B cell (primary cell): Measurements from ENCODE around the gene CEMIP. TPM values are rescaled to one million over a fixed set of nuclear protein-coding genes. Genes with fewer than 3 reads are reported as not detected.

ENCODE experiments used
- ATAC-seq: fragments of 200-7000 bp; cut with Tn5 transposase; one replicate; pipeline ENCODE4 v1.10.0; 2021; ENCODE audit warnings: low read depth, mild to moderate bottlenecking, moderate number of reproducible peaks, moderate library complexity
- CTCF ChIA-PET: fragments of 350-600 bp; sonication (Branson Sonifier 250); formaldehyde crosslinking; loops from one replicate; lab custom pipeline; 2021; ENCODE audit warnings: antibody characterized with exemption, inconsistent platforms; lab: Charles Lee
- POLR2A ChIA-PET: fragments of 350-600 bp; sonication (Branson Sonifier 250); formaldehyde crosslinking; loops from one replicate; lab custom pipeline; 2021; ENCODE audit warnings: antibody characterized with exemption; lab: Charles Lee
- DNase-seq: peaks from one replicate; pipeline ENCODE4 v3.0.0; 2013
- H2AFZ ChIP-seq: 2 replicates; pipeline ENCODE4 v1.6.1; 2012; ENCODE audit warnings: mild to moderate bottlenecking, low read depth, low read length; ENCODE audit not compliant: insufficient read depth, poor library complexity, severe bottlenecking
- H3K27ac ChIP-seq, 2 donors: 1 replicate in 1 of 2; 2 replicates in 1 of 2; pipeline ENCODE4 v1.5.1; 2012 to 2013; ENCODE audit warnings: low read length in 2 of 2, mild to moderate bottlenecking in 2 of 2, moderate library complexity in 1 of 2
- H3K27me3 ChIP-seq, 4 experiments: fragments of 200-600 bp in 1 of 4; sonication (generic) in 1 of 4; replicated peaks in 1 of 4; 1 replicate in 2 of 4; 2 replicates in 2 of 4; pipeline versions ENCODE4 v1.6.1 to v1.7.0; 2013 to 2016; ENCODE audit warnings: low read length in 3 of 4, mild to moderate bottlenecking in 2 of 4, mixed read lengths in 1 of 4, moderate library complexity in 1 of 4; ENCODE audit not compliant: insufficient read depth in 4 of 4, control insufficient read depth in 3 of 4; ENCODE audit errors: control extremely low read depth in 1 of 4
- H3K36me3 ChIP-seq, 2 experiments: replicated peaks in 1 of 2; 1 replicate in 1 of 2; 2 replicates in 1 of 2; pipeline versions ENCODE4 v1.6.1 to v1.7.1; 2013; ENCODE audit warnings: low read length in 1 of 2; ENCODE audit not compliant: insufficient read depth in 2 of 2, control insufficient read depth in 1 of 2; ENCODE audit errors: control extremely low read depth in 1 of 2, extremely low read depth in 1 of 2
- H3K4me1 ChIP-seq, 2 donors: fragments of 200-600 bp in 1 of 2; sonication (generic) in 1 of 2; 1 replicate in 1 of 2; 2 replicates in 1 of 2; pipeline versions ENCODE4 v1.5.1 to v1.6.1; 2013 to 2017; ENCODE audit warnings: low read length in 2 of 2; ENCODE audit not compliant: control insufficient read depth in 2 of 2, insufficient read depth in 2 of 2
- H3K4me2 ChIP-seq: replicated peaks from 2 replicates; pipeline ENCODE3; 2012; ENCODE audit warnings: mild to moderate bottlenecking, low read depth, low read length; ENCODE audit not compliant: poor library complexity, severe bottlenecking
- H3K4me3 ChIP-seq, 5 experiments: fragments of 200-600 bp in 1 of 5; sonication (generic) in 1 of 5; 1 replicate in 3 of 5; 2 replicates in 2 of 5; pipeline versions ENCODE4 v1.5.1 to v1.7.0; 2011 to 2016; ENCODE audit warnings: low read length in 4 of 5, mild to moderate bottlenecking in 4 of 5, low read depth in 2 of 5, control low read depth in 1 of 5, moderate library complexity in 1 of 5; ENCODE audit not compliant: insufficient read depth in 1 of 5; ENCODE audit errors: control extremely low read depth in 1 of 5, extremely low read depth in 1 of 5
- H3K79me2 ChIP-seq: fragments of 200-600 bp; sonication (generic); one replicate; pipeline ENCODE4 v1.6.0; 2016; ENCODE audit warnings: low read length; ENCODE audit not compliant: control insufficient read depth, insufficient read depth
- H3K9ac ChIP-seq: fragments of 200-600 bp; sonication (generic); 2 replicates; pipeline ENCODE4 v1.6.1; 2017; ENCODE audit warnings: mild to moderate bottlenecking, low read length, moderate library complexity
- H3K9me3 ChIP-seq, 3 donors: one replicate each; pipeline versions ENCODE4 v1.6.1 to v1.7.1; 2013; ENCODE audit warnings: low read length in 2 of 3; ENCODE audit not compliant: control insufficient read depth in 2 of 3, insufficient read depth in 1 of 3; ENCODE audit errors: control extremely low read depth in 1 of 3
- H4K20me1 ChIP-seq: 2 replicates; pipeline ENCODE4 v1.6.0; 2012; ENCODE audit warnings: mild to moderate bottlenecking, low read length; ENCODE audit not compliant: insufficient read depth, control insufficient read depth, poor library complexity, severe bottlenecking
- H3K27ac Mint-ChIP-seq: one replicate; pipeline ENCODE4 v1.8.0; 2021; ENCODE audit warnings: mixed read lengths
- H3K27me3 Mint-ChIP-seq: one replicate; pipeline ENCODE4 v1.8.0; 2021; ENCODE audit warnings: mixed read lengths
- H3K4me1 Mint-ChIP-seq: one replicate; pipeline ENCODE4 v1.8.0; 2021; ENCODE audit warnings: mixed read lengths
- H3K4me3 Mint-ChIP-seq: one replicate; pipeline ENCODE4 v1.8.0; 2021; ENCODE audit warnings: mixed read lengths
- H3K9me3 Mint-ChIP-seq: one replicate; pipeline ENCODE4 v1.8.0; 2022; ENCODE audit warnings: mixed read lengths; ENCODE audit not compliant: insufficient read depth
- CTCF ChIP-seq: fragments of 200-600 bp; IDR thresholded peaks from one replicate; pipeline ENCODE4 v1.8.0; 2022; ENCODE audit warnings: antibody characterized with exemption, mild to moderate bottlenecking
- EZH2 ChIP-seq: IDR thresholded peaks from 2 replicates; pipeline ENCODE4 v1.6.1; 2012; ENCODE audit warnings: borderline replicate concordance, low read depth, mild to moderate bottlenecking, moderate library complexity, low read length; ENCODE audit not compliant: insufficient read depth, poor library complexity, severe bottlenecking
- WGBS: methylation state at CpG from one replicate; pipeline ENCODE4 v1.1.5; 2013; ENCODE audit warnings: missing lambda C conversion rate; ENCODE audit not compliant: insufficient coverage; 5-methylcytosine and 5-hydroxymethylcytosine counted together
- intact Hi-C: fragments of 100-400 bp; cut with micrococcal nuclease; formaldehyde crosslinking; loops from one replicate; pipeline ENCODE4 v1.10.0; 2022
- polyA plus RNA-seq: library from polyadenylated mRNA; depleted of rRNA; stranded (reverse); fragments of >200 nt; gene quantifications from 2 replicates; pipeline ENCODE4 v1.2.3, GENCODE V29; 2012
- total RNA-seq, 2 donors: library from RNA; stranded (reverse); fragments of 120-200 nt in 1 of 2; gene quantifications; 1 replicate in 1 of 2; 2 replicates in 1 of 2; pipeline versions ENCODE4 v1.2.3 to v1.2.4, GENCODE V29; 2013 to 2022

CEMIP gene
- total and polyA plus RNA-seq, 2 donors (not counting 1 experiment from before 2014, with no cell fraction given) = 0.32 TPM; not detected in 1

- DNase-seq = no peak
- Mint-ChIP-seq H3K4me1 (no peaks in the 10 kb centered on the region), H3K27me3 (peaks cover 6% of the 10 kb centered on the region), H3K9me3 (peaks cover 6% of the 10 kb centered on the region), H3K27ac (no peak overlapping the region), H3K4me3 (no peak overlapping the region)
- peaks cover 1 to 4% (median 3%) of the 10 kb centered on the region in 3 donors for H3K9me3 ChIP-seq
- no peaks in the 10 kb centered on the region for H3K4me1 ChIP-seq
- ChIA-PET POLR2A (no interaction called here), CTCF (interaction anchor here (1.1 kb wide), 1 partner anchor 9 kb away, joined by 3 read pairs; no protein-coding TSS in a partner anchor)
- intact Hi-C loops = no loop called here
- H3K36me3 ChIP-seq = no peaks in the 10 kb centered on the region
- H3K9ac ChIP-seq = no peak overlapping the region
- H4K20me1 ChIP-seq = no peaks in the 10 kb centered on the region
- no peak for ATAC-seq
- no CpG with 5 or more reads among the region's 1 CpG for WGBS
- no peak overlapping the region for H3K4me2 ChIP-seq
- no peak overlapping the region for H2AFZ ChIP-seq
- H3K79me2 ChIP-seq = no peaks in the 10 kb centered on the region
- no peaks in the 10 kb centered on the region for H3K27me3 ChIP-seq
- H3K4me3 ChIP-seq = no peak overlapping the region
- no peak for TF ChIP-seq CTCF
- TF ChIP-seq EZH2 = no peak
- no peak overlapping the region for H3K27ac ChIP-seq
Observed at GRCh38 chr15:80893777-80894176, 114.6 kb downstream of the CEMIP start.

GRCh38 chr15:80895091-80895490, 115.9 kb downstream of the CEMIP start:
- H3K9me3 Mint-ChIP-seq = peaks cover 6% of the 10 kb centered on the region
- H3K4me1 ChIP-seq = no peaks in the 10 kb centered on the region
- no peak for ATAC-seq
- H3K4me3 ChIP-seq = no peak overlapping the region
- H3K4me3 Mint-ChIP-seq = no peak overlapping the region
- no peaks in the 10 kb centered on the region for H3K79me2 ChIP-seq
- H3K27me3 ChIP-seq = no peaks in the 10 kb centered on the region
- DNase-seq = no peak
- 96% methylated on average over 7 of the region's 7 CpGs for WGBS
- H3K4me2 ChIP-seq = no peak overlapping the region
- H3K27me3 Mint-ChIP-seq = peaks cover 6% of the 10 kb centered on the region
- TF ChIP-seq CTCF (no peak), EZH2 (no peak)
- peaks cover 1 to 4% (median 3%) of the 10 kb centered on the region in 3 donors for H3K9me3 ChIP-seq
- ChIA-PET POLR2A (no interaction called here), CTCF (no interaction called here)
- no peaks in the 10 kb centered on the region for H3K36me3 ChIP-seq
- H3K9ac ChIP-seq = no peak overlapping the region
- no peaks in the 10 kb centered on the region for H4K20me1 ChIP-seq
- intact Hi-C loops = no loop called here
- no peaks in the 10 kb centered on the region for H3K4me1 Mint-ChIP-seq
- no peak overlapping the region for H2AFZ ChIP-seq
- no peak overlapping the region for H3K27ac ChIP-seq
- no peak overlapping the region for H3K27ac Mint-ChIP-seq
